ENCODE data around the gene NRG3.

Gene NRG3

DNA sequence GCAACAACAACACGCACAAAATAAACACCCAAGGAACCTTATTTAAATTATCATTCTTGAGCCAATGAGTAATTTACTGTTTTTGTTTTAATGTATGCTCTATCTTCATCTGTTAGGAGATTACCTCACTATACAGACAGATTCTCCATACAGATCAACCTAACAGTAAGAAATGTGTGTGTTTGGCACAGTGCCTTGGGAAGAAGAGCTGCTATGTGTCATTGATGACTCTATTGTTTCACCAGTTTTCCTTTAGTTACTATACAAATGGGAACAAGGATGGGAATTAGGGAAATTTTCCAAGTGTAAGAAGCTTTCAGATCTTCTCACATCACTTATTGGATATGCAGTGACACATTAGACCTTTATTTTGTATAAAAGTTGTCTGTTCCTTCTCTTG, 640.3 kb downstream of the NRG3 start:
- no peaks in the 10 kb centered on the region for H3K27me3 ChIP-seq (replicated peaks)
- no peaks in the 10 kb centered on the region for H3K36me3 ChIP-seq (replicated peaks)
- TF ChIP-seq, protein P1, sequence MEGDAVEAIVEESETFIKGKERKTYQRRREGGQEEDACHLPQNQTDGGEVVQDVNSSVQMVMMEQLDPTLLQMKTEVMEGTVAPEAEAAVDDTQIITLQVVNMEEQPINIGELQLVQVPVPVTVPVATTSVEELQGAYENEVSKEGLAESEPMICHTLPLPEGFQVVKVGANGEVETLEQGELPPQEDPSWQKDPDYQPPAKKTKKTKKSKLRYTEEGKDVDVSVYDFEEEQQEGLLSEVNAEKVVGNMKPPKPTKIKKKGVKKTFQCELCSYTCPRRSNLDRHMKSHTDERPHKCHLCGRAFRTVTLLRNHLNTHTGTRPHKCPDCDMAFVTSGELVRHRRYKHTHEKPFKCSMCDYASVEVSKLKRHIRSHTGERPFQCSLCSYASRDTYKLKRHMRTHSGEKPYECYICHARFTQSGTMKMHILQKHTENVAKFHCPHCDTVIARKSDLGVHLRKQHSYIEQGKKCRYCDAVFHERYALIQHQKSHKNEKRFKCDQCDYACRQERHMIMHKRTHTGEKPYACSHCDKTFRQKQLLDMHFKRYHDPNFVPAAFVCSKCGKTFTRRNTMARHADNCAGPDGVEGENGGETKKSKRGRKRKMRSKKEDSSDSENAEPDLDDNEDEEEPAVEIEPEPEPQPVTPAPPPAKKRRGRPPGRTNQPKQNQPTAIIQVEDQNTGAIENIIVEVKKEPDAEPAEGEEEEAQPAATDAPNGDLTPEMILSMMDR (IDR thresholded peaks at IDR 0.05; ENCODE audit: low read depth, low read length, missing control alignments) = no peak
- in situ Hi-C loops (cut with HindIII; ENCODE audit: low pct_ligation_motif_present, low sequenced_read_pairs) = no loop called here
- DNase-seq = no peak
- H3K27ac ChIP-seq = no peak overlapping the region
- no peak overlapping the region for H3K4me3 ChIP-seq (ENCODE audit: low read depth, low read length)

DNA sequence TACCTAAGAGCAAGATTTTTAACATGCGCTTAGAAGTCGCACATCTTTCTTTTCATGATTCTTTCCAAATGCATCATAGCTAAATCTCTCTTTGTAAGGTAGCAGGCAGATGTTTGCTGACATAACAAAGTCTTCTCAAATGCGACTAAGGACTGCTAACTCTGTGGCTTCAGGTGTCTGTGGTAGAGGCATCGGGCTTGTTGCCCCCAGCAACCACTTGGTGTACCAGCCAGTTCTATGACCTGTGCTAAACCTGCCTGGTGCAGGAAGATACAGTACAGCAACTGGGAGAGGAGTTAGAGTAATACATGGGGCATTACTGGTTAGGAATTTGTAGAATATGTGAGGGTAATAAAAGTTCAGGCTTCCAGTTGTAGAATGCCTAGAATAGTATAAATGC, 654.1 kb downstream of the NRG3 start:
- in situ Hi-C loops (cut with HindIII; ENCODE audit: low pct_ligation_motif_present, low sequenced_read_pairs) = no loop called here
- Histone ChIP-seq H3K4me3 (ENCODE audit: low read depth, low read length) (no peak overlapping the region), H3K36me3 (replicated peaks) (no peaks in the 10 kb centered on the region), H3K27me3 (replicated peaks) (no peaks in the 10 kb centered on the region), H3K27ac (no peak overlapping the region)
- DNase-seq = no peak
- TF ChIP-seq, protein P1 (IDR thresholded peaks at IDR 0.05; ENCODE audit: low read depth, low read length, missing control alignments) = no peak

DNA sequence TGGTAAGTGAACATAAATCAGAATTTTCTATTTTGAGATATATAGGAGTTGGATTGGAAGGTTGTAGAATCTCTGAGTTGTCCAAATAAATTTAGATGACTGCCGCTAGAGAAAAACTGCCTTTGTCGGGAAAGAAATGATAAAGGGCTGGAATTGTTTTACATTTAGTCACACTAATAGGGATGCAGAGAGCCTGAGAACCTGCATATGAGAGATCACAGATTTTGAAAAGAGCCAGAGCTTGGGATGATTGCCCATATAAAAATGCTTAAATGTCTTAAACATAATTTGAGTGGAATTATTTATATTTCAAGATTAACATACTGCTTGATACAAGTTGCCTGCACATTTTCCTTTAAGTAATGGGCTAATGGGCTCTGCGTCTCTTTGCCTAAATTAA, 660.5 kb downstream of the NRG3 start:
- Histone ChIP-seq H3K4me3 (ENCODE audit: low read depth, low read length) (no peak overlapping the region), H3K27ac (no peak overlapping the region), H3K36me3 (replicated peaks) (no peaks in the 10 kb centered on the region), H3K27me3 (replicated peaks) (no peaks in the 10 kb centered on the region)
- TF ChIP-seq, protein P1 (IDR thresholded peaks at IDR 0.05; ENCODE audit: low read depth, low read length, missing control alignments) = no peak
- in situ Hi-C loops (cut with HindIII; ENCODE audit: low pct_ligation_motif_present, low sequenced_read_pairs) = no loop called here
- DNase-seq = no peak

DNA sequence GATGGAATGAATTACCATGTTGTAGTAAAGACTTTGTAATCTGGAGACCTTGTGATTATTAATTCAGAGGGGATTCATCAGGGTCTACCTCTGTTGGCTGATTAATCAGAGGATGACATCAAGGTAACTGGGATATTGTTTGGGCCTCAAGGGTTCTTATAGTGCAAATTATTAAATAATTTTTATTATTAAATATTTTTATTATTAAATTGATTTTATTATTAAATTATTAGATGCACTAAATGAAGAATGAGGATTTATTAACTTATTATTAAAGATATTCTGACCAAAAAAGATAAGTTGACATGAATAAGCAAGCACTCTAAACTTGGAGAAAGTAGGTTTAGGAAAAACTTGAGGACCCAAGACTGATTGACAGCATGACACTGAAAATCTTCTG, 661.7 kb downstream of the NRG3 start:
- Histone ChIP-seq H3K27ac (no peak overlapping the region), H3K36me3 (replicated peaks) (no peaks in the 10 kb centered on the region), H3K27me3 (replicated peaks) (no peaks in the 10 kb centered on the region), H3K4me3 (ENCODE audit: low read depth, low read length) (no peak overlapping the region)
- DNase-seq = no peak
- TF ChIP-seq, protein P1 (IDR thresholded peaks at IDR 0.05; ENCODE audit: low read depth, low read length, missing control alignments) = no peak
- in situ Hi-C loops (cut with HindIII; ENCODE audit: low pct_ligation_motif_present, low sequenced_read_pairs) = no loop called here

DNA sequence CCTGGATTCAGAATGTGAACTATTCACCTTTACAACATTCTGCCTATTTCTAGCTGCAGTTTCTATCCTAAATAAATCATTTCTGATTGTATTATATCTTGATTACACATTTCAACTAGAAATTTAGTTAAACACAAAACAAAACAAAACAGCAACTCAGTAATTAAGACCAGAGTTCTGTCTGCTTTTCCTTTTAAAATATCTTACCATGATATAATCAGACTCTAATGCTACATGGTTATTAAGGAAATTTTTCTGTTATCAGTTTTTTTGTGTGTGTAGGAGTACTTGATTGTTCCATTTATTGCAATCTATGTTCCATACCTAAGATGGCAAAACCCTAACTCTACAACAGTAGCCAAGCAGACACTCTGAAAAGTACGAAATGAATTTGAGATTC, 663.3 kb downstream of the NRG3 start:
- no peak overlapping the region for H3K27ac ChIP-seq
- TF ChIP-seq, protein P1 (IDR thresholded peaks at IDR 0.05; ENCODE audit: low read depth, low read length, missing control alignments) = no peak
- H3K27me3 ChIP-seq (replicated peaks) = no peaks in the 10 kb centered on the region
- in situ Hi-C loops (cut with HindIII; ENCODE audit: low pct_ligation_motif_present, low sequenced_read_pairs) = no loop called here
- H3K4me3 ChIP-seq (ENCODE audit: low read depth, low read length) = no peak overlapping the region
- no peaks in the 10 kb centered on the region for H3K36me3 ChIP-seq (replicated peaks)
- DNase-seq = no peak

DNA sequence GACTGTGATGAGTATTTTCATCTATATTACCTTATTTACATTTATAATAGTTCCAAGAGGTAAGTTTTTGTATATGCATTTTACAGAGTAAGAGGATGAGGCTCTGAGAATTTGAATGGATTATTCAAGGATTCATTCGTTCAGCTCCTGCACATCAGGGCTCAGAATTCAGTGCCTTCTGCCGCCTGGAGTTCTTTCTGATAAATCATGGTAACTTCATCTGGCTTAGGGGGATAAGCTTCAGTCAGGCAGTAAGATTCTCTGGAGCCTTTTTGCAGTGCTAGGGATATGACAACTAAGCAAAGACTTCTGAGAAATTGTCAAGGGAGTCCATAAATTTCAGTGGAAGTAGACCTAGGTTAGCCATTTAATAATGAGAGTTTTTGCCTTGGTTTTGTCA, 668.6 kb downstream of the NRG3 start:
- H3K36me3 ChIP-seq (replicated peaks) = no peaks in the 10 kb centered on the region
- H3K27ac ChIP-seq = no peak overlapping the region
- in situ Hi-C loops (cut with HindIII; ENCODE audit: low pct_ligation_motif_present, low sequenced_read_pairs) = no loop called here
- no peaks in the 10 kb centered on the region for H3K27me3 ChIP-seq (replicated peaks)
- H3K4me3 ChIP-seq (ENCODE audit: low read depth, low read length) = no peak overlapping the region
- no peak for DNase-seq
- TF ChIP-seq, protein P1 (IDR thresholded peaks at IDR 0.05; ENCODE audit: low read depth, low read length, missing control alignments) = no peak

All from brain microvascular endothelial cell (primary cell).